HG02571 (cell line): Measurements from ENCODE around the gene ARAF.

Experiments
- ATAC-seq: cut with Tn5 transposase; IDR thresholded peaks from one replicate; pipeline ENCODE4 v1.9.1; 2021; ENCODE audit warnings: mild to moderate bottlenecking, moderate library complexity; ENCODE audit not compliant: unreplicated experiment

The ARAF gene

DNA sequence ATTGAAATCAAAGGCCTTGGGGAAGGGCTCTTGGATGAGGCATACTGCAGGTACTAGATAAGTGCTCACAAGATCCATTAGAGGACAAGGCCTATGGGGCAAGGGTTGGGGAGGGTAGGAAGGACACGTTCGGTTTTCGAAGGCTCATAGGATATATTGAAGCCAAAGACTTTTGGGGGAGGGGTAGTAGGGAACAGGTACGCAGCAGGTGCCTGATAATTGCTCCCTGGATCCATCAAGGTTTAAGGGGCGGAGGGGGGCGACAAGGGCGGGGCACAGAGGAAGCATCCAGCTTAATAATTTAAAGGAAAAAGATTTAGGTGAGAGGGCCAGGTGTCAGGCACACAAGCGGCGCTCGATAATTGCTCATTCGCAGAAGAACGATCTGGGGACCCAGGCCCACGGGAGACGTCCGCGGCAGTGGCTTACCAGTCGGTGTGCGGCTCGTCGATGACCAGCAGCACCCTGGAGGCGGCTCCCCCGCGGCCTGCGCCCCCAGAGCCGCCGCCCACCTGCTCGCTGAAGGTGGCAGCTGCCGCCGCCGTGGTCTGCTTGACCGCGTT is 58.0 kb downstream of the ARAF start:
- ATAC-seq: no peak

- ATAC-seq: peak; percentile 58
Measured at GRCh38 chrX:47619486-47620302, 58.7 kb downstream of the ARAF start, which contains the start of gene SYN1. TSS of gene SYN1 (minus strand) at chrX:47619857. CDS start at chrX:47619728, 129 bp downstream.

GRCh38 chrX:47620303-47620685 is 59.3 kb downstream of the ARAF start:
- ATAC-seq: no peak
